Natural killer cell (primary cell): ENCODE results near the gene IL17RE. TPM values are rescaled to one million over a fixed set of nuclear protein-coding genes. Genes with fewer than 3 reads are reported as not detected.

Source experiments
- ATAC-seq, 3 donors: fragments of 150-1000 bp in 2 of 3; fragments of 200-7000 bp in 1 of 3; cut with Tn5 transposase; 1 replicate in 1 of 3; 2 replicates in 2 of 3; pipeline ENCODE4 v1.10.0; 2021; ENCODE audit warnings: mild to moderate bottlenecking in 2 of 3, moderate library complexity in 2 of 3
- DNase-seq, 2 donors: peaks; one replicate each; pipeline versions ENCODE4 v3.0.0 to v3.0.0-alpha.2; 2013 to 2021; ENCODE audit warnings: mixed read lengths in 1 of 2
- H3K27ac ChIP-seq: one replicate; pipeline ENCODE4 v1.5.1; 2013; ENCODE audit warnings: mild to moderate bottlenecking, low read length
- H3K27me3 ChIP-seq: one replicate; pipeline ENCODE4 v1.6.1; 2013; ENCODE audit warnings: low read length; ENCODE audit not compliant: control insufficient read depth, insufficient read depth
- H3K36me3 ChIP-seq: one replicate; pipeline ENCODE4 v1.6.1; 2013; ENCODE audit warnings: low read length; ENCODE audit not compliant: control insufficient read depth, insufficient read depth
- H3K4me1 ChIP-seq: one replicate; pipeline ENCODE4 v1.6.1; 2013; ENCODE audit warnings: low read length; ENCODE audit not compliant: control insufficient read depth, insufficient read depth
- H3K4me3 ChIP-seq: one replicate; pipeline ENCODE4 v1.5.1; 2013; ENCODE audit warnings: low read length
- H3K9me3 ChIP-seq: one replicate; pipeline ENCODE4 v1.6.1; 2013; ENCODE audit warnings: low read length; ENCODE audit not compliant: control insufficient read depth, insufficient read depth
- H3K27ac Mint-ChIP-seq, 2 donors: one replicate each; pipeline ENCODE4 v1.8.0; 2022; ENCODE audit warnings: mild to moderate bottlenecking in 2 of 2, mixed read lengths in 2 of 2, moderate library complexity in 1 of 2
- H3K27me3 Mint-ChIP-seq, 2 donors: one replicate each; pipeline ENCODE4 v1.8.0; 2022; ENCODE audit warnings: low read depth in 2 of 2, mixed read lengths in 2 of 2
- H3K36me3 Mint-ChIP-seq: one replicate; pipeline ENCODE4 v1.8.0; 2022; ENCODE audit warnings: mixed read lengths
- H3K4me1 Mint-ChIP-seq, 2 donors: one replicate each; pipeline ENCODE4 v1.8.0; 2022; ENCODE audit warnings: mixed read lengths in 2 of 2
- H3K4me3 Mint-ChIP-seq: one replicate; pipeline ENCODE4 v1.8.0; 2022; ENCODE audit warnings: mild to moderate bottlenecking, moderate library complexity, mixed read lengths
- H3K9me3 Mint-ChIP-seq, 2 donors: one replicate each; pipeline ENCODE4 v1.8.0; 2022; ENCODE audit warnings: mixed read lengths in 2 of 2
- CTCF ChIP-seq: fragments of 200-600 bp; IDR thresholded peaks from one replicate; pipeline ENCODE4 v1.8.0; 2022; ENCODE audit warnings: antibody characterized with exemption
- WGBS: methylation state at CpG from one replicate; pipeline ENCODE4 v1.1.7; 2013; ENCODE audit warnings: missing lambda C conversion rate; ENCODE audit not compliant: insufficient coverage; 5-methylcytosine and 5-hydroxymethylcytosine counted together
- intact Hi-C: fragments of 100-400 bp; cut with micrococcal nuclease; formaldehyde crosslinking; loops from one replicate; pipeline ENCODE4 v1.14.2; 2022
- total RNA-seq, 4 donors: library from RNA; stranded (reverse); fragments of 120-200 nt in 1 of 4; gene quantifications; one replicate each; pipeline versions ENCODE4 v1.2.3 to v1.2.4, GENCODE V29; 2013 to 2022

IL17RE gene
- total RNA-seq, 3 donors from 2014 or later (not counting 1 experiment from before 2014, with no cell fraction given), result 0.28 to 2.5 (median 1.5) TPM

GRCh38 chr3:9913601-9914000 is 11.0 kb downstream of the IL17RE start:
- no peak for ATAC-seq
- no peak for TF ChIP-seq CTCF
- Histone ChIP-seq H3K36me3 (no peaks in the 10 kb centered on the region), H3K9me3 (no peaks in the 10 kb centered on the region), H3K27ac (no peak overlapping the region), H3K4me1 (peaks cover 21% of the 10 kb centered on the region), H3K4me3 (no peak overlapping the region), H3K27me3 (no peaks in the 10 kb centered on the region)
- H3K27ac Mint-ChIP-seq, result no peak overlapping the region
- no peak for DNase-seq
- no peak overlapping the region for H3K4me3 Mint-ChIP-seq
- H3K36me3 Mint-ChIP-seq, result no peaks in the 10 kb centered on the region
- 94% methylated on average over 5 of the region's 5 CpGs for WGBS
- no peaks in the 10 kb centered on the region for H3K9me3 Mint-ChIP-seq
- peaks cover 0 to 2% of the 10 kb centered on the region in 2 donors for H3K27me3 Mint-ChIP-seq
- intact Hi-C loops, result no loop called here
- H3K4me1 Mint-ChIP-seq, result peaks cover 8 to 33% of the 10 kb centered on the region in 2 donors

- Mint-ChIP-seq H3K27me3 (peaks cover 0 to 2% of the 10 kb centered on the region in 2 donors), H3K27ac (no peak overlapping the region), H3K9me3 (no peaks in the 10 kb centered on the region), H3K36me3 (no peaks in the 10 kb centered on the region), H3K4me1 (peaks cover 8 to 33% of the 10 kb centered on the region in 2 donors), H3K4me3 (no peak overlapping the region)
- H3K4me1 ChIP-seq, result peaks cover 21% of the 10 kb centered on the region
- no peak for TF ChIP-seq CTCF
- no peak for ATAC-seq
- H3K36me3 ChIP-seq, result no peaks in the 10 kb centered on the region
- intact Hi-C loops, result no loop called here
- DNase-seq, result no peak
- H3K27ac ChIP-seq, result no peak overlapping the region
- WGBS, result 94% methylated on average over 1 of the region's 1 CpG
- no peaks in the 10 kb centered on the region for H3K9me3 ChIP-seq
- H3K4me3 ChIP-seq, result no peak overlapping the region
- H3K27me3 ChIP-seq, result no peaks in the 10 kb centered on the region
Observed at GRCh38 chr3:9914011-9914410, 11.4 kb downstream of the IL17RE start.

- H3K27ac ChIP-seq, result no peak overlapping the region
- no peak overlapping the region for H3K4me3 ChIP-seq
- H3K9me3 ChIP-seq, result no peaks in the 10 kb centered on the region
- H3K9me3 Mint-ChIP-seq, result no peaks in the 10 kb centered on the region
- H3K27me3 Mint-ChIP-seq, result peaks cover 0 to 2% of the 10 kb centered on the region in 2 donors
- H3K27me3 ChIP-seq, result no peaks in the 10 kb centered on the region
- intact Hi-C loops, result no loop called here
- peaks cover 8 to 30% of the 10 kb centered on the region in 2 donors for H3K4me1 Mint-ChIP-seq
- no peaks in the 10 kb centered on the region for H3K36me3 Mint-ChIP-seq
- H3K4me3 Mint-ChIP-seq, result peak overlapping the region; percentile 81
- no peak overlapping the region for H3K27ac Mint-ChIP-seq
- no peaks in the 10 kb centered on the region for H3K36me3 ChIP-seq
- DNase-seq (no peak), ATAC-seq (no peak)
- TF ChIP-seq CTCF, result no peak
- peaks cover 21% of the 10 kb centered on the region for H3K4me1 ChIP-seq
- 34% methylated on average over 15 of the region's 15 CpGs for WGBS
Observed at GRCh38 chr3:9914559-9915253, 12.1 kb downstream of the IL17RE start.
